GM12891 (cell line): ENCODE results near the gene FBXO15.

Experiments
- POLR2A ChIP-seq: IDR thresholded peaks from 2 replicates; pipeline ENCODE4 v1.6.1; 2011; ENCODE audit warnings: low read depth, low read length, control low read depth
- POLR2AphosphoS5 ChIP-seq: IDR thresholded peaks from 2 replicates; pipeline ENCODE4 v1.6.1; 2011; ENCODE audit warnings: low read depth, low read length, control low read depth
- SPI1 ChIP-seq: IDR thresholded peaks from 2 replicates; pipeline ENCODE4 v1.6.1; 2011; ENCODE audit warnings: low read depth, low read length, control low read depth
- TAF1 ChIP-seq: IDR thresholded peaks from 2 replicates; pipeline ENCODE4 v1.6.1; 2011; ENCODE audit warnings: low read depth, low read length, control low read depth

DNA sequence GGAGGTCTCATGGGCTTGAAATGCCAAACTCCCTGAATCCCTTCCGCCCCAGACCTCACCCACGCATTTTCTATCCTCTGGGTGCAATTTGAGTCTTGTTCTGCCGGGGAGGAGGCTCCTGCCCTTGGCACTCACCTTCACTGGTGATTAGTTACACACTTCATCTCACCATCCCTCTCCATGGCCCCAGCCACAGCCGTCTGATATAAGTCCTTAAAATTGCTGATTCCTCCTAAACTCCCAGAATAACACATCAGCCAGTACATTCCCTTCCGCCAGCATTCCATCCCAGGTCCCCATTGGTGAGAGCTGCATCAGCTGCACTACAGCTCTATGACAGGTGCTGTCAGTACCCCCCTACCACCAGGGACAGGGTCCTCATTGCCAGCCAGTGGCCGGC, 4.6 kb upstream of the FBXO15 start:
- TF ChIP-seq POLR2AphosphoS5 (no peak), POLR2A (no peak), TAF1 (no peak), SPI1 (no peak)
